Keratinocyte (primary cell): ENCODE data around the gene COL3A1. TPM values are rescaled to one million over a fixed set of nuclear protein-coding genes. Genes with fewer than 3 reads are reported as not detected.

Experiments used
- DNase-seq: peaks from one replicate; pipeline ENCODE4 v3.0.0-alpha.2; 2011; ENCODE audit warnings: low read depth, missing footprints, low spot score
- FAIRE-seq: peaks from 2 replicates; lab custom pipeline; 2011; peaks lifted over from hg19 to GRCh38; lab: Jason Lieb, UNC
- H2AFZ ChIP-seq: 2 replicates; pipeline ENCODE4 v1.6.0; 2012; ENCODE audit warnings: low read length, control low read depth, inconsistent platforms; ENCODE audit not compliant: control insufficient read depth
- H3K27ac ChIP-seq: 2 replicates; pipeline ENCODE4 v1.5.1; 2011; ENCODE audit warnings: low read length; ENCODE audit not compliant: control insufficient read depth, insufficient read depth
- H3K27me3 ChIP-seq: 3 replicates; pipeline ENCODE4 v1.6.0; 2011; ENCODE audit warnings: low read length; ENCODE audit not compliant: control insufficient read depth, insufficient read depth; ENCODE audit errors: extremely low read depth
- H3K36me3 ChIP-seq, 2 experiments: 2 replicates in 1 of 2; 3 replicates in 1 of 2; pipeline ENCODE4 v1.5.1; 2011; ENCODE audit warnings: low read length in 2 of 2, mild to moderate bottlenecking in 1 of 2; ENCODE audit not compliant: control insufficient read depth in 2 of 2, insufficient read depth in 2 of 2; ENCODE audit errors: extremely low read depth in 1 of 2
- H3K4me1 ChIP-seq: 3 replicates; pipeline ENCODE4 v1.5.1; 2011; ENCODE audit warnings: low read length; ENCODE audit not compliant: control insufficient read depth, insufficient read depth; ENCODE audit errors: extremely low read depth
- H3K4me2 ChIP-seq: 3 replicates; pipeline ENCODE4 v1.6.0; 2011; ENCODE audit warnings: low read depth, low read length; ENCODE audit not compliant: control insufficient read depth, insufficient read depth; ENCODE audit errors: extremely low read depth
- H3K4me3 ChIP-seq, 3 experiments: fragments of 200-600 bp in 1 of 3; sonication (generic) in 1 of 3; 2 replicates in 2 of 3; 3 replicates in 1 of 3; pipeline ENCODE4 v1.5.1; 2011 to 2016; ENCODE audit warnings: low read length in 3 of 3, mild to moderate bottlenecking in 3 of 3, control low read depth in 2 of 3, inconsistent platforms in 1 of 3, low read depth in 1 of 3, mixed read lengths in 1 of 3, mixed run types in 1 of 3, moderate library complexity in 1 of 3; ENCODE audit not compliant: control insufficient read depth in 2 of 3, insufficient read depth in 2 of 3; ENCODE audit errors: extremely low read depth in 1 of 3
- H3K79me2 ChIP-seq: 2 replicates; pipeline ENCODE4 v1.6.0; 2012; ENCODE audit warnings: low read length; ENCODE audit not compliant: control insufficient read depth, insufficient read depth
- H3K9ac ChIP-seq: 3 replicates; pipeline ENCODE4 v1.6.0; 2011; ENCODE audit warnings: low read length; ENCODE audit not compliant: control insufficient read depth, insufficient read depth; ENCODE audit errors: extremely low read depth
- H3K9me1 ChIP-seq: 3 replicates; pipeline ENCODE4 v1.6.0; 2011; ENCODE audit warnings: low read length; ENCODE audit not compliant: control insufficient read depth, insufficient read depth; ENCODE audit errors: extremely low read depth
- H3K9me3 ChIP-seq: 2 replicates; pipeline ENCODE4 v1.5.1; 2012; ENCODE audit warnings: low read depth, low read length; ENCODE audit not compliant: control insufficient read depth
- H4K20me1 ChIP-seq: 3 replicates; pipeline ENCODE4 v1.6.0; 2011; ENCODE audit warnings: low read length; ENCODE audit not compliant: control insufficient read depth, insufficient read depth; ENCODE audit errors: extremely low read depth
- CTCF ChIP-seq, 3 experiments: IDR thresholded peaks in 1 of 3; conservative IDR thresholded peaks in 1 of 3; optimal IDR thresholded peaks in 1 of 3; 2 replicates in 2 of 3; 3 replicates in 1 of 3; pipeline versions ENCODE3 to v1.5.1; 2011; ENCODE audit warnings: low read length in 3 of 3, mild to moderate bottlenecking in 3 of 3, moderate library complexity in 2 of 3, control low read depth in 1 of 3, inconsistent platforms in 1 of 3; ENCODE audit not compliant: insufficient read depth in 2 of 3; ENCODE audit errors: extremely low read depth in 1 of 3
- EZH2 ChIP-seq: IDR thresholded peaks from one replicate; pipeline ENCODE4 v1.6.1; 2012; ENCODE audit warnings: inconsistent platforms, mild to moderate bottlenecking, low read length, moderate library complexity
- dilution Hi-C: fragments of 300-500 bp; cut with MboI; formaldehyde crosslinking; loops from one replicate; pipeline ENCODE4 v1.7.0; 2020; ENCODE audit warnings: low sequenced_read_pairs; ENCODE audit not compliant: extremely low pct_ligation_motif_present
- polyA plus RNA-seq, 5 experiments: library from polyadenylated mRNA; depleted of rRNA in 3 of 5; stranded (reverse) in 3 of 5; stranded (forward) in 1 of 5; unstranded in 1 of 5; fragments of >200 nt; gene quantifications; 1 replicate in 1 of 5; 2 replicates in 3 of 5; 3 replicates in 1 of 5; pipeline versions ENCODE4 v1.2.1 to v1.2.3, GENCODE V29; 2011 to 2012; ENCODE audit warnings: missing spikeins in 2 of 5, low read depth in 1 of 5, low replicate concordance in 1 of 5

Gene COL3A1
- polyA plus RNA-seq, 1 donor (not counting 4 experiments of a cell fraction or from before 2014, with no cell fraction given) = 0.01 TPM

DNA sequence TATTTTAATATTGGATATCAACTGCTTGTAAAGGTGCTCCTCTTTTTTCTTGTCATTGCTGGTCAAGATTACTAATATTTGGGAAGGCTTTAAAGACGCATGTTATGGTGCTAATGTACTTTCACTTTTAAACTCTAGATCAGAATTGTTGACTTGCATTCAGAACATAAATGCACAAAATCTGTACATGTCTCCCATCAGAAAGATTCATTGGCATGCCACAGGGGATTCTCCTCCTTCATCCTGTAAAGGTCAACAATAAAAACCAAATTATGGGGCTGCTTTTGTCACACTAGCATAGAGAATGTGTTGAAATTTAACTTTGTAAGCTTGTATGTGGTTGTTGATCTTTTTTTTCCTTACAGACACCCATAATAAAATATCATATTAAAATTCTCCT is 38.2 kb downstream of the COL3A1 start:
- TF ChIP-seq CTCF (optimal IDR thresholded peaks at IDR 0.05 in 1 of 3, IDR thresholded peaks at IDR 0.05 in 1 of 3, conservative IDR thresholded peaks at IDR 0.05 in 1 of 3; ENCODE audit: extremely low read depth in 1 of 3, insufficient read depth in 2 of 3, low read length in 3 of 3) (no peak), EZH2 (no peak)
- H3K9ac ChIP-seq = no peak overlapping the region
- no peaks in the 10 kb centered on the region for H3K27me3 ChIP-seq
- H3K36me3 ChIP-seq = no peaks in the 10 kb centered on the region
- dilution Hi-C loops = no loop called here
- no peaks in the 10 kb centered on the region for H4K20me1 ChIP-seq
- DNase-seq (no peak), FAIRE-seq (no peak)
- H3K4me3 ChIP-seq = no peak overlapping the region
- no peaks in the 10 kb centered on the region for H3K9me1 ChIP-seq
- no peaks in the 10 kb centered on the region for H3K9me3 ChIP-seq
- H2AFZ ChIP-seq = no peak overlapping the region
- H3K4me1 ChIP-seq = no peaks in the 10 kb centered on the region
- H3K4me2 ChIP-seq = no peak overlapping the region
- H3K79me2 ChIP-seq = no peaks in the 10 kb centered on the region
- no peak overlapping the region for H3K27ac ChIP-seq

GRCh38 chr2:189013031-189013430 is 38.9 kb downstream of the COL3A1 start:
- FAIRE-seq (no peak), DNase-seq (no peak)
- TF ChIP-seq EZH2 (no peak), CTCF (optimal IDR thresholded peaks at IDR 0.05 in 1 of 3, IDR thresholded peaks at IDR 0.05 in 1 of 3, conservative IDR thresholded peaks at IDR 0.05 in 1 of 3; ENCODE audit: extremely low read depth in 1 of 3, insufficient read depth in 2 of 3, low read length in 3 of 3) (no peak)
- Histone ChIP-seq H2AFZ (no peak overlapping the region), H3K36me3 (no peaks in the 10 kb centered on the region), H3K9me3 (no peaks in the 10 kb centered on the region), H3K9me1 (no peaks in the 10 kb centered on the region), H3K79me2 (no peaks in the 10 kb centered on the region), H4K20me1 (no peaks in the 10 kb centered on the region), H3K4me1 (no peaks in the 10 kb centered on the region), H3K4me3 (no peak overlapping the region), H3K9ac (no peak overlapping the region), H3K27me3 (no peaks in the 10 kb centered on the region), H3K4me2 (no peak overlapping the region), H3K27ac (no peak overlapping the region)
- dilution Hi-C loops = no loop called here
